Peyer's patch (tissue), 4 donors: Measurements from ENCODE around the gene GOLIM4.

Experiments
- CTCF ChIP-seq, 6 experiments: fragments of 450-650 bp in 4 of 6; fragments of 200-600 bp in 2 of 6; sonication (generic) in 1 of 6; IDR thresholded peaks; one replicate each; pipeline ENCODE4 v1.5.1; 2017 to 2019; ENCODE audit warnings: antibody characterized with exemption in 6 of 6, mild to moderate bottlenecking in 3 of 6, moderate library complexity in 1 of 6
- POLR2A ChIP-seq, 2 donors: fragments of 450-650 bp; IDR thresholded peaks; one replicate each; pipeline ENCODE4 v1.5.1; 2017; ENCODE audit warnings: antibody characterized with exemption in 2 of 2, mild to moderate bottlenecking in 2 of 2, moderate library complexity in 2 of 2

- TF ChIP-seq CTCF (IDR thresholded peaks at IDR 0.05) (no peak), POLR2A (IDR thresholded peaks at IDR 0.05) (no peak)
These were observed 123.2 kb downstream of the GOLIM4 start for GRCh38 chr3:167972502-167972901.
